Right renal pelvis (tissue), 4 donors: Measurements from ENCODE around the gene CMIP. TPM values are rescaled to one million over a fixed set of nuclear protein-coding genes. Genes with fewer than 3 reads are reported as not detected.
"Not testable (repeated sequence)": the region's sequence is repeated elsewhere in the genome, so short reads cannot be mapped to it uniquely, and the experiment has no call there.

ENCODE experiments used
- DNase-seq, 4 donors: peaks; one replicate each; pipeline ENCODE4 v3.0.0-alpha.2; 2013; ENCODE audit warnings: low read depth in 4 of 4, low spot score in 3 of 4, missing footprints in 1 of 4
- polyA plus RNA-seq, 4 donors: library from polyadenylated mRNA; unstranded; fragments of 120-200 nt; gene quantifications; one replicate each; pipeline ENCODE4 v1.2.1, GENCODE V29; 2013; ENCODE audit not compliant: insufficient read length in 4 of 4

CMIP gene
- polyA plus RNA-seq, 4 donors: 40.6 to 46.2 (median 44.5) TPM

DNA sequence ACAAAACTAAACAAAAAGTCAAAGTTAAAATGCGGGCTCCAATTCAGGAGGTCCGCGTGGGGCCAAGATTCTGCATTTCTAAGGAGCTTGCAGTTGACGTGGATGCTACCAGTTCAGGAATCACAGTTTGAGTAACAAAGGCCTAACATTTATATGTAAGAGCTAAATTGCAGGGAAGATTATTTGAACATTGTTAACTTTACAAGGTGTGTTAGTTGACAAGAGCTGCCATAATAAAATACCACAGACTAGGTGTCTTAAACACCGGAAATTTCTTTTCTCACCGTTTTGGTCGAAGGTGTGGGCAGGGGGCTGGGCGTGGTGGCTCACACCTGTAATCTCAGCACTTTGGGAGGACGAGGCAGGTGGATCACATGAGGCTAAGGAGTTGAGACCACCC lies 24.8 kb upstream of the CMIP start:
- DNase-seq: no peak

DNA sequence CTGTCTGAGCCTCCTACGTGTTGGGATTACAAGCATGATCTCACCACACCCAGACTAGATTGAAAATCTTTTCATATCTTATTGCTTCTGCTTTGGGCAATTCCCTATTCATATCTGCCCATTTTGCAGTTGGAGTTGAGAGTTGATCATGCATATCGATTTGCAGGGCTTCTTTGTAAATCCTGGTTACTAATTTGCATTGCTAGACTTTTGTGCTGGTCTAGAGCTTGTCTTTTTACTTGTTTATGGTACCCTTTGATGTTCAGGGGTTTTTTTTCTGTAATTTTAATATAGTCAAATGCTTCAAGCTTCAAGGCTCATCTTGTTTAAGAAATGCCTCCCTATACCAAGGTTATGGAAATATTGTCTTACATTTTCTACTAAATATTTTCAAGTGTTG lies 23.5 kb upstream of the CMIP start:
- DNase-seq: no peak

DNA sequence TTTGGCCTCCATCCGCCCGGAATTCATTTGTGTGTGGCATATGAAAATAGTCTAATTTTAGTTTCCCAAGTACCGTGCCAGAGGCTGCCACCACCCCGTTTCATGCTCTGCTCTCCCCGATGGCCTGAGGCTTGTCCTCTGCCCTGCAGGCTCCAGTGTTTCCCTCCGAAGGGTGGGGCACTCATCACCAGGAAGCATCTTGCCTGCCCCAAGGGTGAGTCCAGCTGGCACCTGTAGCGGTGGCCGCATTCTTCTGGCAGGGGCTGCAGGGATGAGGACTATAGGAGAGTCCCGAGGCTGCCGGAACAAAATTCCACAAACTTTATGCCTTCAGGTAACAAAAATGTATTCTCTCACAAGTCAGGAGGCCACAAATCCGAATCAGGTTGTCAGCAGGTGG lies 23.1 kb upstream of the CMIP start:
- DNase-seq: no peak

DNA sequence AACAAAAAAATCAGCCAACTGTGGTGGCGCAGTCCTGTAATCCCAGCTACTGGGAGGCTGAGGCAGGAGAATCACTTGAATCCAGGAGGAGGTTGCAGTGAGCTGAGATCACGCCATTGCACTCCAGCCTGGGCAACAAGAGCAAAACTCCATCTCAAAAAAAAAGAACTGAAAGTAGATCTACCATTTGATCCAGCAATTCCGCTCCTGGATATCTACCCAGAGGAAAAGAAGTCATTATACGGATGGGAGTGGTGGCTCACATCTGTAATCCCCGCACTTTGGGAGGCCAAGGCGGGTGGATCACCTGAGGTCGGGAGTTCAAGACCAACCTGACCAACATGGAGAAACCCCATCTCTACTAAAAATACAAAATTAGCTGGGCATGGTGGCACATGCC lies 22.5 kb upstream of the CMIP start:
- not testable (repeated sequence) for DNase-seq

DNA sequence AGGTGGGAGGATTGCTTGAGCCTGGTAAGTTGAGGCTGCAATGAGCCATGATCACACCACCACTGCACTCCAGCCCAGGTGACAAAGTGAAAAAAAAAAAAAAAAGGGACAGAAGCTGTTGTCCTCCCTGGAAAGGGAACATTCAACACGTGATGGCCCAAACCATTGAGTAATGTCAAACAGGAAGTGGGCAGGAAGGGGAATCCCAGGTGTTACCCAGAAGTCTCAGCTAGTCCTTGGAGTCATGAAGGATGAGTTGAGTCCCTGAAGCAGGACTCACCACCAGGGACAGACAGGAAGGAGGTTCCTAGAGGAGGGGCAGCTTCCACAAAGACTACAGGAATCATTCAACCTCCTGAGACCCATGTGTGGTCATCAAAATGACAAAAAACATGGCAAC lies 19.8 kb upstream of the CMIP start:
- no peak for DNase-seq

DNA sequence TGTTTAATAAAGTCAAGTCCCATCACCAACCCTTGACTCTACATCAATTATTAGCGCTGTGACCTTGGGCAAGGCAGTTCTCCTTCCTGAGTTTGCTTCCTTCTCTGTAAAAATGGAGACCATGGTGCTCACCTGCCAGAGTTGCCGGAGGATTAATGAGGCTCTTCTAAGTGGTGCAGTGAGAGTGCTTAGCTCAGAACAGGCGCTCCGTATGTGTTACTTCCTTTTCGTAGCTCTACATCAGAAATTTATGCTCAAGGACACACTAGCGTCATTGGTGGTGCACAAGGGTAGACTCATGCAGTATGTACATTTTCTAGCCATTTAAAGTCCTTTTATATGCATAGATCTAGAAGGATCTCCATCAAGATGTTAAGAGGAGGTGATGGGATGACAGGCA lies 17.4 kb upstream of the CMIP start:
- no peak for DNase-seq

DNA sequence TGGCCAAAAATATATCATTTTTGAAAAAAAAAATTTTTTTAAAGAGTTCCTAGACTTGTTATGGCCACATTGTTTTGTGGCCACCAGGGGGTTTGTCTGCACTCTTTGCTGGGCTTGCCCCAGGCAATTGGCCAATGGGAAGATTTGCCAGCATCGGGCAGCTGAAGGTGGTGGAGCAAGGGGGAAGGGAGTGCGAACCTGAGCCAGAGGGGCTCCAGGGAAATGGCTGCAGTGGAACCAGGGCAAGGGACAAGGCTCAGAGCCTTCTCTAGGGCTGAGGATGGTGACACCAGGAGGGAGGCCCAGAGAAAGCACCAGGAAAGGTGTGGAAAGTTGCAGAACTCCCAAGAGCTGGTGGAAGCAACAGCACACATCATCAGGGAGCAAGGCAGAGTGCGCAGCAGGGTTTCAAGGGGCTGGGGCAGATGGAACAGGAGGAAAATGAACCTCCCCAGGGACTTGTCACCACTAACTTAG lies 15.5 kb upstream of the CMIP start:
- no peak for DNase-seq

DNA sequence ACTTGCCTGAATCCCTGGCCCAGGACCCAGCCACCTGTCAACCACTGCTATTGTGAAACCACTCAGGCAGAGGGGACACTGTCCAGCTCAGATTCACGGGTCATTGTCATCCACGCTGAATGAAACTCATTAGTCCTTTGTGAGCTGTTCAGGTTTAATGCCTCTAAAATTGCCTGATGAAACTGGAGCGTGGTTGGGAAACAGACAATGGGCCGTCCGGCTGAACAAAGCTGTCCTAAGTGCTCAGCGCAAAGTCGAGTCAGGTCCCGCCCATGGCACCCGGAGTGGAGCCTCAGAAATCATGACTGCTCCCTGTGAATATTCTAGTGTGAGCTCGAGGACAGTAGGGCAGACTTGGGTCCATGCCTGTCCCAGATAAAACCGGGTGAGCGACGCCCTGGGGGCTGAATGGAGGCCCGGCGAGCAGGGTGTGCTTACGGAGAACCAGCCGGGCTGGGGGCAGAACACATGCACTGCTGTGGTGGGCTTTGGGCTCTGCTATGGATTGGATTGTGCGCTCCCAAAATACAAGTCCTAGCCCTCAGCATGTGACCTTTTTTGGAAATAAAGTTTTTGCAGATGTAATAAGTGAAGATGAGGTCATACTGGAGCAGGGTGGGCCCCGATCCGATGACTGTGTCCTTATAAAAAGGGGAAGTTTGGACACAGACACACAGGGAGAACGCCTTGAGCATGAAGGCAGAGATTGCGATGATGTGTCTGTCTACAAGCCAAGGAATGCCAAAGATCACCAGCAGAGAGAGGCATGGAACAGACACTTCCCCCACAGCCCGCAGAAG lies 12.9 kb upstream of the CMIP start:
- DNase-seq: no peak

DNA sequence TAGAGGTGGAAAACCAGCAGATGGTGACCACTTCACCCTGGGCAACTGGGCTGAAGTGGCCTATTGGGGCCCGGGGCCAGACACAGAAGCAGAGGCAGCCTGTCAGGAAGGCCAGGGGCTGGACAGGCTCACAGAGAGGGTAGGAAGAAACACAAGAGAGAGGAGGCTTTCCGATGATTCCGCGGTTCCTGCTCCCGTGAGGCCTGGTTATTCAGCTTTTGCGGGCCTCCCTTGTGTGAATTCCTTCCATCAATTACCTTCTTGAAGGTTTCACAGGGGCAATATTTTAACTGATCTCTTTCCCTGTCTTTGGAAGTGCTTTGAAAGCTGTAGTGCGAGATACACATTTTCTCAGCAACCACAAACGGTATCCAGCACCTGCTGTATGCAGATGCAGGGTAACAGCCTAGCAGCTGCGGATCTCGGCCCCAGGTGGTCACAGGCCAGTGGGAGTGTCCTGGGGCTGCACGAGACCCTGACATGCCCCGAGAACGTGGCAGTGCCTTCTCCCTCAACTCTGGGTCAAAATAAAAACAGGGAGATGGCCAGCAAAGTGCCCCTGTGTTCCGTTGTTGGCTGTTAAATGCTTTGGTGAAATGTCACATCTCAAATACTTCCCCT lies 11.6 kb upstream of the CMIP start:
- no peak for DNase-seq

DNA sequence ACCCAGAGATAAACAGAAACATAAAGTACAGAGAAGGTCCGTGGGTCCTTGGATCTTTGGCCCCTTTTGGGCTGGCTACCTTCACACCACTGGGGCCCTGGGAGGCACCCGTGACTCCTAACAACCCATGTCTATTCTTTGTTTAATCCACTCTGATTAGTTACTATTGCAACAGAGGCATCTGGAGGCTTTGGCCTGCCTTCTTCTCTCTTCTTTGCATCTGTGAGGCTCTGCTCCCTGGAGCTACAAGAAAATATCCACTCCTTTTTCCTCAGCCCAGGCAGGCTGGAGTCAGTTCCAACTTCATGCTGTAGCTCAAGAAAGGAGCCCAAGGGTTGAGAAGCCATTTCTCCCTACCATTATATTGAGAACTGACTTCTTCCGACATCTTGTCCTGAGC lies 9.5 kb upstream of the CMIP start:
- DNase-seq: no peak

DNA sequence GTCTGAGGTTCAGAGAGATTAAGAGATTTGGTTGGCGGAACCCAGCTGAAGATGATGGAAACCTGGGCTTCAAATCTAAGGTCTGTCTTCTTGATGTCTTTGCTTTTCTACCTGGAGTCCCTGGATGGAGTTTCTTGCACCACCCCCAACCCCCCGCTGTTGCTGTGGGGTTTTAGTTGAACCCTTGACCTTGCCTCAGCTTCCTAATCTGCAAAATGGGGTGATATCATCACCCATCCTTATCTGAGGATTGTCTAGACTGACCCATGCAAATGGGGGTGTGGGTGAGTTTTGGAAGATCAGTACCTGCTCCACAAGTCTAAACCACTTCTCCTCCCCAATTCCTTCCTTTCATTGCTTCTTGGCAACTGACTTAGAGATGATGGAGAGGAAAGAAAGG lies 9.0 kb upstream of the CMIP start:
- DNase-seq: no peak

DNA sequence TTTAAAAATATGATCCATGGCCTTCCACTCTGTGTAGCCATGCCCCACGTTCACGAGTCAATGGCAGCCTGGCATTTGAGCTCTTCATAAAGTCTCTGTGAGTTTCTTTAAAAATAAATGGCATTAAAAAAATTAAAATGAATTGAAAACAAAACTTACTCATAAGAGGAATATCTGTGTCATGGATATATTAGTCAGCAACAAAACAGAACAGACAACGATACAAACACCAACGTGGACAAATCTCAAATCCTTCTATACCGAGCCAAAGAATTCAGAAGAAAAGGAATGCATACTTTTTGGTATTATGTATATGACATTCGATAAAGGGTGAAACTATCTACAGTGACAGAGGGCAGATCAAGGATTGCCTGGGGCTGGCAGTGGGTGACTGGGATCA lies 8.2 kb upstream of the CMIP start:
- DNase-seq: no peak

DNA sequence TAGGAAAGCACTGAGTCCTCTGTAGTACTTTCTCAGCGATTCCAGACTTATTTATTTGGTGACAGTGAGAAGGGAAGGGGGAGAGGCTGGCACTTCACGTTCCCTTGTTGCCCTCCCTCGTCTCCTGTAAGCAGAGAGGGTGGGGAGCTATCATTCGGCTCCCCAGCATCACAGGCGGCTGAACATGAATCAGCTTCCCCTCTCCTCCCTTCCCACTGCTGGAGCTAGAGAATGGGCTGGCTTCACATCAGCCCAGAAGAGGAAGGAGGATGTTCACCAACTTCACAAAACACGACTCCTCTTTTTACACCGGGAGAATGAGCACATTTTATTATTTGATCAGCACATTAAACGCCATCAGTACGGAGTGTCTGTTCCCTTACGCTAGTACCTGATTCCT lies 6.7 kb upstream of the CMIP start:
- DNase-seq: no peak

DNA sequence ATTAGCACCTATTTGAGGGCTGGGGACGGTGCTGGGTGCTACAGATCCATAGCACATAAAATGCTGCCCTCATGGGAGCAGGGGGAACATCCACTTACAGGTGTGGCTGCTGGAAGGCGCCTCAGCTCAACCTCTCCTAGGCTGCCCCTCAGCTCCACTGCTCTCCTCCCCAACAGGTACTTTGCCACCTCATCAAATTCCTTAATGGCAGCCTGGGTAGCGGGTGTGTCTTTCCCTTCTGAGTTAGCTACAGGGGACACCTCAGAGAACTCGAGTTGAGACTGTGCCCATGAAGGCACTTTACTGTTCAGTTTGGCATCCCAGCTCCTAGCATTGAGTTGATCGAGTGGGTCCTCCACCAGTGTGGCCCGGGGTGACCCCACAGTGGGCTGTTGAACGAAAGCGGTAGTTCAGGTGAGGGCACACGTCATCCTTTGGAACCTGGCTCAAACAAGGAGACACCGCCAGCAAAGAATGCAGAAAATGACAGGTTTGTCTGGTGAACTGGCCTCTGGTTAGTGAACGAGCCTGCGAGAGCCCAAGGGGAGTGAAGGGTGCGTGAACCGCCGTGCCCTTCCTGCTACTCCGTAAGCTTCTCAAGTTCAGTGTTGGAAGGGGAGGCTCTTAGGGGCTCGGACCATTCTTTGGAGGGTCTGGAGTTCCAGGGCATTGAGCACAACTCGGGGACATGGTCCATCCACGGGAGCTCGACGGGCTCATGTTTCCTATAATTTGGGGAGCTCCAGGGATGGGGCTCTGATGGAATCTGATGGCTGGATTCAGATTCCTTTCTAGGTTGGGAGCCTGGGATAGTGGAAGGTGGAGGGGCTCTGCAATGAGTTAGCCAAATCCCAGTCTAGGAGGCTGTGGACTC lies 3.5 kb upstream of the CMIP start:
- no peak for DNase-seq

DNA sequence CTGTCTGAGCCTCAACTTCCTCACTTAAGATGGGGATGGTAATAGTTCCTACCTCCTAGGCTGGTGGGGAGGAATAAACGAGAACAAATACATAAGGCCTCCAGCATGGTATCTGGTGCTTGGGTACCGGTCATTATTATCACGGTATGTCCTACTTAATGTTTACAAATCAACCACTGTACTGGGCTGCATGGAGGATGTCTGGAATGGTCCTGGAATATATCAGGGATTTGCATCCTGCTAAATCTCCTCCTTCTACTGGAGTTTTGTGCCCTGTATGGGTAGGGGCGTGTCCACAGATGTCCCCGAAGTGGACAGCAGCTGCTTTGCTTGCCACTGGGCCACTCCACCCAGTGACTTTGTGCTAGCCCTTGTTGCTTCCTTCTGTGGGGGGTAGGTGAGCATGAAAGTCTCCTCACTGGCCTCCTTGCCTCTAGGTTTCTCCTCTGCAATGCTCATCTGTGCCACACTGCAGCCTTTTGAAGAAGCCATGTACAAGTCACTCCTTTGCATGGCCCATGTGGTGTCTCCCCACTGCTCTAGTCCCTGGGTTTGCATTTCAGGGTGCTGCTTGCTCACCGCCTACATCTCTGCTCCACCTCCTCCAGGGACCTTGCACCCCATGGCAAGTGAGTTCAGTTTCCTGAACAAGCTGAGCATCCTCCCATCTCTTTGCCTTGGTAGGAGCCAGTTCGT lies 2.2 kb upstream of the CMIP start:
- DNase-seq: no peak

DNA sequence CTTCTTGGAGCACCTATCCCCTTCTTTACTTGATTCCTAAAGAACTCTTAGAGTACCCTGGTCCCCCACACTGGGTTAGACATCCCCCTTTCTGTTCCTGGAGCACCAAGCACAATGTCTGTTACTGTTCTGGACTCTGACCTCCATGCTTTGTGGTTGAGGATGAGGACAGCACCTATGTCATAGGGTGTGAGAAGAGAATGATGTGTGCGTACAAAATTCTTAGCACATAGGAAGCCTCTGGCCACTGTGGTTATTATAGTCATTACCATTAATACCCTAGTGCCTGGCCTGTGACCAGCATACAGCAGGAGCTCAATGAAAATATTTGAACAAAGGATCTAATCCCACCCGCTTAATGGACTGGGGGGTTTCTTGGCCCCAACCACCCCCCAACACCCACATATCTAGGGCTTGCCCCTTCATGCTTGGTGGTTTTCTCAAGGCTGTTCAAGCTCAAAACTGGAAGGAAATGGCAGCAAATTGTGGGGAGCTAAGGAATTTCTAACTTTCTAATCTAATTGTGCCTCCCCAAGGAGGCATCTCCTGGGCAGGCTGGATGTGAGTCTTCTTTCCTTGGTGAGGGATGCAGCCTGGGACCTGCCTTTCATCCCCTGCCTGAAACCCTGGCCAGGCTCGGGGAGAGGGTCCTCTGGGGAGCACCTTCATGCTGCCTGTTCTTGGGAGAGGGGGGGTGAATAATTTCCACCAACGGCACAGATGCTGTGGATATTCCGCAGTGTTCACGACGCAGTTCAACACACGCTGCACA lies 1.5 kb upstream of the CMIP start:
- no peak for DNase-seq

DNA sequence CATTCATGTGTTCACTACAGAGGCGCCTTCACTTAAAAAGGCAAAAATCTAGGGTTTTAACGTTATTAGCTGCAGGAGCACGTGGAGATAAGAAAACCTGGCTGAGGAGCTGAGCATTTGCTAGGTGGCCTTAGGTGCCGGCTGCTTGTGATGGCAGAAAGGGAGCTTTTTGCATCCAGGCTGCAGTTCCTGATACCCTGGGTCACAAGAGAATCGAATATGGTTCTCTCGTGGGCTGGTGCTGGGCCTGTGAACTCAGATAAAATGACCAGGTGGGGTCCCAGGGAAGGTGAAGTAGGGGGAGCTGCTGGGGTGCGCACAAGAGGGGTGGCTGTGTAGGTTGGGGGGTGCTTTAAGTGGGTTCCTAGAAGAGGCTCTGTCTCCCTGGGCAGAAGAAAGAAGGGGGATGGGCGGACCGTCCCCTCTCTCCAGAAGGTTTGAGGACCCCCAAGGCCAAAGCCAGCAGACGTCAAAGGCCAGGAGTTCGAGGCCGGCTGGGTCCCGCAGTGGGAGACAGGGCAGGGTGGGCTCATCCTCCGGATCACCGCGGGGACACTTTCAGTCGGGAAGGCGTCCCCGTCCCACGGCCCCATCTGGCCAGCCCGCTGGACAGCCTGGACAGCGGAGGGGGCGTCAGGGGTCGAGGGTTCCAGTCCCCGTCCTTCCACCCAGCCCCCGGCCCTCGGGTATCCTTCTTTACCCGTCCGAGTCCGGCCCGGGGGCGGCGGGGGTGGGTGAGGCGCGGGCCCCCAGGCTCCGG lies 740 bp upstream of the CMIP start:
- DNase-seq: no peak

DNA sequence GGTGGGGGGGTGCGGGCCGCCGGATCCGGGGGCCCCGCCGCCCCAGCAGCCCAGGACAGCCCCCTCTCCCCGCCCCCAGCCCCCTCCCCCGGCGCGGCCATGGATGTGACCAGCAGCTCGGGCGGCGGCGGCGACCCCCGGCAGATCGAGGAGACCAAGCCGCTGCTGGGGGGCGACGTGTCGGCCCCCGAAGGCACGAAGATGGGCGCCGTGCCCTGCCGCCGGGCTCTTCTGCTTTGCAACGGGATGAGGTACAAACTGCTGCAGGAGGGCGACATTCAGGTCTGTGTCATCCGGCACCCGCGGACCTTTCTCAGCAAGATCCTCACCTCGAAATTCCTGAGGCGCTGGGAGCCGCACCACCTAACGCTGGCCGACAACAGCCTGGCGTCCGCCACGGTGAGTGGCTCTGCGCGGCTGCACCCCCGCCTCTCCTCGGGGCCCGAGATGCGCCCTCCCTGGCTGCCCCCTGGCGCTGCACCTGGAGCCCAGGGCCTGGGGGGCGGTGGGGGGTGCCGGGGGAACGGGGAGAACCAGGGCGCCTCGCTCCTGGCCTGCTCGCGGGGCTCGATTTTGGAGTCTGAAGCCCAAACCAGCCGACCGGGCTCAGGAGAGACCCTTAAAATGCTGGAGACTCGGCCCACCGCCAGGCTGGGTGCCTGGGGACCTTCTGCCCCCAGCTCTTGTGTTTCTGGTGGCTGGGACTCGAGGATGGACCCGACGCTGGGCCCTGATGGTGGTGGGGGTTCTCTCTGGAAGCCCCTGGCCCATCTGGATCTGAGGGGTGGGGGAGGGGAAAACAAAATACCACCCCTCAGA lies 744 bp downstream of the CMIP start:
- no peak for DNase-seq
